HG03064 (cell line): Measurements from ENCODE around the gene NLE1.

ENCODE experiments used
- ATAC-seq: cut with Tn5 transposase; IDR thresholded peaks from one replicate; pipeline ENCODE4 v1.9.1; 2021; ENCODE audit warnings: low read depth; ENCODE audit not compliant: unreplicated experiment

Gene NLE1

GRCh38 chr17:35088881-35089585 is 53.1 kb downstream of the NLE1 start:
- peak; percentile 65 for ATAC-seq

- ATAC-seq, result peak; percentile 10
Measured at GRCh38 chr17:35088356-35088880, 53.7 kb downstream of the NLE1 start.

DNA sequence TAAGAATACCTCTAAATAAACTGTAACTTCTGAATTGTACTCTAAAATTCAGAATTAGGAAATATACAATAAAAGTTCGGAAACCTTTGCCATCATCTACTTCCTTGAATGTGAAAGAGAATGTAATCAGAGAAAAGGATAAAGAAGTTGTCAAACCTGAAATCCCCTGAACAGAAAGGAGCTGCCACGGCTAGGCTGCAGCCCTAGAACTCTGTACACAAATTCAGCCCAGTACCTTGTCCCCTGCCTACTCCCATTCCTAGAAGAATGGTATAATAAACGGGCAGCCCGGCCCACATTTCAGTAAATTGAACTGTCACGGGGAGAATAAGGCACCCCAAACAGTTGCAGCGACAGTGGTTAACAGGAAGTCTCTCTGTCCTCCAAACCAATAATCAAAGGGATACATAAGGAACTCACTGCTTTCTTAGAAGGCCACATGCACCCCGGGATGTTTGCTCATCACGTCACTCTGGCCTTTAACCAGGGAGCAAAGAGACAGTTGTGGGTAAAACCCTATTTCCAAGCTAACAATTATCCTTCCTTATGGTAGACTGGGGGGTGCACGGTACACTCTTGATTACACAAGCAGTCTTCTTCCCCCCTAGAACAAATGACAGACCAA is 54.3 kb downstream of the NLE1 start:
- no peak for ATAC-seq

- ATAC-seq, result no peak
Measured at GRCh38 chr17:35086931-35087573, 55.1 kb downstream of the NLE1 start.

DNA sequence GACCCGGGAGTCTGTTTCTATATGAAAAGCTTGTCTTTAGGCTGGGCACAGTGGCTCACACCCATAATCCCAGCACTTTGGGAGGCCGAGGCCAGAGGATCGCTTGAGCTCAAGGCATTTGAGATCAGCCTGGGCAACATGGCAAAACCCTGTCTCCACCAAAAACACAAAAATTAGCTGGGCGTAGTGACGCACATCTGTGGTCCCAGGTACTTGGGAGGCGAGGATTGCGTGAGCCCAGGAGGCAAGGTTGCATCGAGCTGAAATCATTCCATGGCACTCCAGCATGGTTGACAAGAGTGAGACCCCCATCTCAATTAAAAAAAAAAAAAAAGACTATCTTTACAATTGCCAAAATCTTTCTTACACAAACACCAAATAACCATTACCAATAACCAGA is 55.9 kb downstream of the NLE1 start:
- no peak for ATAC-seq

DNA sequence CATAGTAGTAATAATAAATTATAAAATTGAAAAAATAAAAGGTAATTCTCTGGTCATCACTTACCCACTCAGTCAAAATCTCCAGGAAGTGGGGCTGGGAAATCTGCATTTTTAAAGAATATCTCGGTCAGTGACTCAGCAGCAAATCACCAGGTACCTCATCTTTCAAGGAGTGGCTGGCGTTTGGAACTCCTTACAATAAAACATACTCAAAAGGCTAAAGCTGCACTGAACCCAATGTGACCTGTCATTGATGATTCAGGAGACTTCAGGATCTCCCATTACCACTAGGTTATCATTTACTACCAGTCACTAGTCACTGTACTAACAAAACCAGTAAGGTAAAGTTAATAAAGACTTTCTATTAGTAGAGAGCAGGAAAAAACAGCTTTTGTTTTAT is 57.1 kb downstream of the NLE1 start:
- no peak for ATAC-seq

GRCh38 chr17:35083071-35083470 is 59.0 kb downstream of the NLE1 start:
- no peak for ATAC-seq

DNA sequence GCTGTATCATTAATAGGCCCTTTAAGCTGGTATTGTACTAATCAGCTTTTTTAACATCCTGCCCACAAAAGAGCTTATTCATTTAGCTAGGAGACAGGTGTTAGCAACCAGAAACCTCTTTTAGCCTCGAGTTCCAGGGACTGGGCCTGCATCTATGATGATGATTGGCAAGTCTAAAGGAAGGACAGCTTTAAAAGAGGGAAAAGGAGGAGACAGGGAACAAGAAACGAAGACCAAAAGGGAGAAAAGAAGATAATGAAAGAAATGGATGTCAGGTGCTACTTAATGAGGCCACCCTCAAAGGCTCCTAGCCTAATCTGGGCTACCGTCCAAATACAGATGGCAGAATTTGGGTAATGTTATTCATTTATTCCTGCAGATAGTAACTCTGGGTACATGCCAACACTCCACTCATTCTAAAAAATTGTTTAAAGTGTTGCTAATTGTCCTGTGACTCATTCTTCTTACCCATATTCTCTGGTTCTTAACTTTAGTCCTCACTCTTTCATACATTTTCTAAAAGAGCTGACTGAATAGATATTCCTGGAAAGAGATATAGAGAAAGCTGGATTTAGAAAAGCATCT is 59.9 kb downstream of the NLE1 start:
- ATAC-seq, result no peak

DNA sequence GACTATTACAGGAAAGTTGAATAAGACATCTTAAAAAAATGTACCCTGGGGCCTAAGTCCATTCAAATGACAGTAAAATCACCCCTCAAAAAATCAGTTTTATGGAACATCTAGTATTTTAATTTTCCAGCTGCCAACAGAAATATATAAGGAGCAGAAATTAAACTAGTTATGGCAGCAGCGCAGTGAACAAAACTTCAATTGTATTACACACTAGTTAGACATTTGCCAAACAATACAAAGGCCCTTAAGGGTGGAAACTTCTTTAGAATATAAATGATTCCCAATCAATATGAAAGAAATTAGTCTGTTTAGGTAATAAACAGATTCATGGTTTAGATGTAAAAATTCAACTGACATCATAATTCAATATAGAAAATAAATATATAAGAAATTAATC is 60.5 kb downstream of the NLE1 start:
- no peak for ATAC-seq

DNA sequence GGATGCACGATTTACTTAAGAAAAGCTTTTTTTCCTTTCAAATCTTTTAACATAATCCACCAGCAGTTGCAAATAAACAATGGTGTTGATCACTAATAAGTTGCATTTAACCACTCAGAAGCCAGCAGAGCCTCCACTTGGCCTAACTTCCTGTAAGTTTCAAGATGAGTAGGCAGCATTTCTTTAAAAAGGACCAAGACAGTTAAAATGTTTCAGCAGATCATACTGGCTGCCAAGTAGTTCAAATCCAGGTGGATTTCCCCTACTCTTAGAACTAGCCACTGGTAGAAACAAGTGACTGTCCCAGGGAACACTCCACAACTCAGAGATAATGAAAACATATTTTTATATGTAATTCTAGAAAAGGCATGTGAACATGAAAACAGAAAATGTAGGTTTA is 61.6 kb downstream of the NLE1 start:
- no peak for ATAC-seq

DNA sequence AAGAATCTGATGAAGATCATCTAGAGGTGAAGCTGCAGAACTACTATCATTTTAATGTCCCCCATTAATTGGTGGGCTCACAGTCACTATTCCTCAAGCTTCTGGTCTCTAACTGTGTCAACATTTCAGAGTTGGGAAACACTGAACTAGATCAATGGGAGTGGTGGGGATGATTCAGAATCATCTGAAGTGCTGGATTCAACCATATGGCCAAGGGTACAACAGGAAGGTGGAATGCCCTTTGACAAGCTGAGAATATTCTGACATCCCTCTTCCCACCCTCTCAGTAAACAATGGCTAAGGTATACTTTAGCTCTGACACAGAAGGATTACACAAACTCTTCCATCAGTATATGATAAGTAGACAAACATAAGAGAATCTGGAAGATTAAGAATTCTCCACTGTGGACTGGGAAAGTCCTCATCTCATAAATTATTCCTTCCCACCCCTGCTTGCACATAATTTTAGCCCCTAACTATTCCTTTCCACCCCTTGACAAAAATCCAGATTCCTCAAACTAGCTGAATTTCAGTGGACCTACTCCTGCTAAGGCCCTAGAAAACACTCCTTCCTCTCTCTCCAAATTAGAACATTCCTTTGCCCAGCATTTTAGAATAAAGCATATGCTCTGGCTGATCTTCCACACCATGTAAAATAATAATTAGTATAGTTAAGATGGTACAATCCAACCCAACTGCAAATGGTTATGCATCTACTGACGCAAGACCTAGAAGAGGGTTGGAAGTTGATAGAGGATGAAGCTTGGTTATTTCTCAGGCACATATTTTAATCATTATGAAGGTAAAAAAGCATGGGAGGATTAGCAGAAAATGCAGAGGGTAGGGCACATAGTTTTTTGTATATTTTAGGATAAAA is 62.3 kb downstream of the NLE1 start:
- no peak for ATAC-seq
